HCT116 (cell line): ENCODE data around the gene OPCML. TPM values are rescaled to one million over a fixed set of nuclear protein-coding genes. Genes with fewer than 3 reads are reported as not detected.

Source experiments
- ATAC-seq: fragments of 200-7000 bp; cut with Tn5 transposase; 2 replicates; pipeline ENCODE4 v1.9.1; 2020; ENCODE audit warnings: mild to moderate bottlenecking, moderate library complexity
- BruUV-seq: library from RNA; stranded (reverse); fragments of 400-500 nt; replicated peaks from 2 replicates; lab custom pipeline; 2021; lab: Mats Ljungman, UMichigan
- CTCF ChIA-PET: fragments of 300-600 bp; sonication (Branson Sonifier 250); formaldehyde crosslinking; loops from one replicate; lab custom pipeline; 2021; ENCODE audit warnings: antibody characterized with exemption; lab: Charles Lee
- POLR2A ChIA-PET: fragments of 300-600, 350-600 bp; sonication (Branson Sonifier 250); formaldehyde crosslinking; loops from one replicate; lab custom pipeline; 2021; ENCODE audit warnings: antibody characterized with exemption; lab: Charles Lee
- RAD21 ChIA-PET, 2 experiments: fragments of 300-600 bp; sonication (Branson Sonifier 250); formaldehyde crosslinking; loops; one replicate each; lab custom pipeline; 2023; ENCODE audit warnings: low total read pairs in 2 of 2; ENCODE audit not compliant: uncharacterized antibody in 2 of 2, unreplicated experiment in 2 of 2, low non-redundant PET in 1 of 2; lab: Charles Lee
- DNase-seq: peaks from one replicate; pipeline ENCODE4 v3.0.0-alpha.2; 2010; ENCODE audit warnings: low read depth, low spot score
- H2AFZ ChIP-seq: fragments of 200-600 bp; shearing (Covaris generic), sonication (generic); 2 replicates; pipeline ENCODE4 v1.6.1; 2017; ENCODE audit warnings: low read depth, mixed run types, mixed read lengths, antibody characterized with exemption, low read length; ENCODE audit not compliant: poor library complexity, severe bottlenecking
- H3K27ac ChIP-seq: 2 replicates; pipeline ENCODE4 v1.5.1; 2012; ENCODE audit warnings: low read depth, low read length
- H3K27me3 ChIP-seq: fragments of 200-600 bp; sonication (generic); 2 replicates; pipeline ENCODE4 v1.6.1; 2016; ENCODE audit warnings: mixed run types, low read length, mixed read lengths; ENCODE audit not compliant: insufficient read depth
- H3K36me3 ChIP-seq, 2 experiments: fragments of 200-500 bp in 1 of 2; fragments of 200-600 bp in 1 of 2; sonication (Bioruptor generic) in 1 of 2; sonication (generic) in 1 of 2; 2 replicates each; pipeline versions ENCODE4 v1.5.1 to v1.6.1; 2014 to 2016; ENCODE audit warnings: low read length in 2 of 2, inconsistent platforms in 1 of 2, mixed read lengths in 1 of 2, mixed run types in 1 of 2; ENCODE audit not compliant: insufficient read depth in 2 of 2, control insufficient read depth in 1 of 2
- H3K4me1 ChIP-seq, 2 experiments: fragments of 200-600 bp in 1 of 2; sonication (generic) in 1 of 2; 2 replicates each; pipeline versions ENCODE4 v1.5.1 to v1.6.1; 2012 to 2017; ENCODE audit warnings: low read length in 2 of 2, inconsistent platforms in 1 of 2, mild to moderate bottlenecking in 1 of 2, mixed read lengths in 1 of 2, mixed run types in 1 of 2, moderate library complexity in 1 of 2; ENCODE audit not compliant: insufficient read depth in 2 of 2, control insufficient read depth in 1 of 2
- H3K4me2 ChIP-seq: fragments of 200-600 bp; sonication (generic); 2 replicates; pipeline ENCODE4 v1.6.1; 2017; ENCODE audit warnings: mixed run types, low read length, mixed read lengths
- H3K4me3 ChIP-seq, 2 experiments: fragments of 200-600 bp in 1 of 2; sonication (generic) in 1 of 2; replicated peaks in 1 of 2; 2 replicates each; pipeline ENCODE4 v1.5.1; 2011 to 2016; ENCODE audit warnings: low read length in 2 of 2, control low read depth in 1 of 2, low read depth in 1 of 2, mild to moderate bottlenecking in 1 of 2, mixed read lengths in 1 of 2, mixed run types in 1 of 2
- H3K79me2 ChIP-seq: fragments of 200-600 bp; sonication (generic); 2 replicates; pipeline ENCODE4 v1.6.1; 2017; ENCODE audit warnings: mild to moderate bottlenecking, mixed run types, low read length, moderate library complexity, mixed read lengths; ENCODE audit not compliant: insufficient read depth
- H3K9ac ChIP-seq: fragments of 200-600 bp; sonication (generic); 2 replicates; pipeline ENCODE4 v1.6.1; 2016; ENCODE audit warnings: low read length, mixed read lengths
- H3K9me2 ChIP-seq: fragments of 200-600 bp; sonication (generic), shearing (Covaris generic); 2 replicates; pipeline ENCODE4 v1.6.1; 2017; ENCODE audit warnings: mixed run types, mild to moderate bottlenecking, moderate library complexity; ENCODE audit not compliant: insufficient read depth
- H3K9me3 ChIP-seq, 2 experiments: fragments of 200-500 bp in 1 of 2; fragments of 200-600 bp in 1 of 2; sonication (Bioruptor generic) in 1 of 2; sonication (generic) in 1 of 2; 2 replicates each; pipeline ENCODE4 v1.6.1; 2014 to 2017; ENCODE audit warnings: low read length in 2 of 2, mixed read lengths in 2 of 2, inconsistent platforms in 1 of 2, low read depth in 1 of 2, mild to moderate bottlenecking in 1 of 2, mixed run types in 1 of 2, moderate library complexity in 1 of 2; ENCODE audit not compliant: control insufficient read depth in 1 of 2, insufficient read depth in 1 of 2
- H4K20me1 ChIP-seq: fragments of 200-600 bp; sonication (generic), shearing (Covaris generic); 2 replicates; pipeline ENCODE4 v1.6.1; 2017; ENCODE audit warnings: mixed run types, mild to moderate bottlenecking, moderate library complexity; ENCODE audit not compliant: insufficient read depth
- CBX3 ChIP-seq: IDR thresholded peaks from 2 replicates; pipeline ENCODE4 v1.6.1; 2012; ENCODE audit warnings: low read depth
- CEBPB ChIP-seq: IDR thresholded peaks from 2 replicates; pipeline ENCODE4 v1.6.1; 2012; ENCODE audit warnings: low read depth
- CTCF ChIP-seq, 3 experiments: fragments of 200-600 bp in 1 of 3; sonication (generic) in 1 of 3; IDR thresholded peaks in 2 of 3; conservative IDR thresholded peaks in 1 of 3; 2 replicates each; pipeline ENCODE4 v1.5.1; 2012 to 2017; ENCODE audit warnings: low read depth in 2 of 3, low read length in 2 of 3, antibody characterized with exemption in 1 of 3, borderline replicate concordance in 1 of 3, control low read depth in 1 of 3, mild to moderate bottlenecking in 1 of 3, mixed read lengths in 1 of 3, mixed run types in 1 of 3, moderate library complexity in 1 of 3; ENCODE audit not compliant: insufficient read depth in 1 of 3
- EGR1 ChIP-seq: IDR thresholded peaks from 2 replicates; pipeline ENCODE4 v1.6.1; 2012; ENCODE audit warnings: low read depth
- POLR2A ChIP-seq: IDR thresholded peaks from 2 replicates; pipeline ENCODE4 v1.7.0; 2011; ENCODE audit warnings: borderline replicate concordance; ENCODE audit not compliant: insufficient read depth, insufficient read length; ENCODE audit errors: extremely low read depth
- POLR2AphosphoS5 ChIP-seq: IDR thresholded peaks from 2 replicates; pipeline ENCODE4 v1.6.1; 2011; ENCODE audit warnings: mild to moderate bottlenecking, low read depth, low read length, moderate library complexity
- SP1 ChIP-seq: IDR thresholded peaks from 2 replicates; pipeline ENCODE4 v1.6.1; 2012; ENCODE audit warnings: low read depth
- SRF ChIP-seq: IDR thresholded peaks from 2 replicates; pipeline ENCODE4 v1.6.1; 2012; ENCODE audit warnings: low read depth
- ZBTB33 ChIP-seq: IDR thresholded peaks from 2 replicates; pipeline ENCODE4 v1.6.1; 2011; ENCODE audit warnings: mild to moderate bottlenecking, low read length, moderate library complexity; ENCODE audit not compliant: insufficient replicate concordance; ENCODE audit errors: extremely low read depth
- ZNF274 ChIP-seq: fragments of 200-500 bp; sonication (Bioruptor generic); IDR thresholded peaks from 2 replicates; pipeline ENCODE4 v1.6.1; 2014; ENCODE audit warnings: mild to moderate bottlenecking, low read depth, low read length, inconsistent platforms
- intact Hi-C: fragments of 100-400 bp; cut with micrococcal nuclease; formaldehyde crosslinking; loops from 2 replicates; pipeline ENCODE4 v1.10.0; 2022
- total RNA-seq: library from RNA; stranded (reverse); gene quantifications from one replicate; pipeline ENCODE4 v1.2.1, GENCODE V29; 2021; ENCODE audit not compliant: unreplicated experiment

The OPCML gene
- total RNA-seq, 1 experiment from 2014 or later: not detected

- CTCF ChIA-PET: no interaction called here
- Histone ChIP-seq H3K4me1 (no peaks in the 10 kb centered on the region), H3K4me3 (no peak overlapping the region), H3K9me3 (peaks cover 11 to 25% of the 10 kb centered on the region in 2 experiments; a peak in 2 of 4 replicates), H4K20me1 (no peaks in the 10 kb centered on the region), H3K36me3 (no peaks in the 10 kb centered on the region), H2AFZ (no peak overlapping the region), H3K27me3 (no peaks in the 10 kb centered on the region), H3K27ac (no peak overlapping the region), H3K79me2 (no peaks in the 10 kb centered on the region), H3K9ac (no peak overlapping the region), H3K9me2 (no peaks in the 10 kb centered on the region), H3K4me2 (no peak overlapping the region)
- BruUV-seq: no TSS peak
- POLR2A ChIA-PET: no interaction called here
- DNase-seq (no peak), ATAC-seq (no peak)
- intact Hi-C loops: no loop called here
- RAD21 ChIA-PET: no interaction called here
- TF ChIP-seq CTCF (IDR thresholded peaks at IDR 0.05 in 2 of 3, conservative IDR thresholded peaks at IDR 0.05 in 1 of 3; ENCODE audit: borderline replicate concordance in 1 of 3, insufficient read depth in 1 of 3, low read depth in 2 of 3, low read length in 2 of 3) (no peak), ZNF274 (no peak), POLR2A (no peak), EGR1 (no peak), SP1 (no peak), CEBPB (no peak), CBX3 (no peak), ZBTB33 (no peak), POLR2AphosphoS5 (no peak), SRF (no peak)
These were observed 622.1 kb downstream of the OPCML start for GRCh38 chr11:132910011-132910760.
